ENCODE results near the gene ITGA2B. TPM values are rescaled to one million over a fixed set of nuclear protein-coding genes. Genes with fewer than 3 reads are reported as not detected.

The ITGA2B gene
- total and polyA plus RNA-seq, 2 experiments from 2014 or later = not detected

- Histone ChIP-seq H4K20me1 (ENCODE audit: insufficient read depth) (no peaks in the 10 kb centered on the region), H2AFZ (no peak overlapping the region), H3K9ac (no peak overlapping the region), H3K4me2 (ENCODE audit: unreplicated experiment) (no peak overlapping the region), H3K27me3 (replicated peaks; ENCODE audit: insufficient read depth) (no peaks in the 10 kb centered on the region), H3F3A (ENCODE audit: insufficient read depth) (0 out of 2 replicates have a peak, but pooled peaks cover 5% of the 10 kb centered on the region), H3K9me3 (ENCODE audit: low read depth) (no peaks in the 10 kb centered on the region), H3K4me3 (no peak overlapping the region), H3K9me2 (ENCODE audit: insufficient read depth) (no peaks in the 10 kb centered on the region), H3K36me3 (ENCODE audit: low read depth) (no peaks in the 10 kb centered on the region), H3K4me1 (ENCODE audit: insufficient read depth) (peaks cover 9% of the 10 kb centered on the region; the same call in 1 of the 2 replicates), H3K27ac (no peak overlapping the region), H3K79me2 (ENCODE audit: insufficient read depth) (no peaks in the 10 kb centered on the region)
- peak; percentile 22 for DNase-seq
- 11 to 14% methylated on average over 6 of the region's 6 CpGs for WGBS, 2 experiments (ENCODE audit: low coverage in 1 of 2, low lambda C conversion rate in 2 of 2, missing lambda C conversion rate in 2 of 2)
- TF ChIP-seq EZH2phosphoT487 (IDR thresholded peaks at IDR 0.05; ENCODE audit: insufficient read depth, low read depth) (no peak), EZH2 (IDR thresholded peaks at IDR 0.05; ENCODE audit: insufficient read depth, poor library complexity, severe bottlenecking) (no peak)
- in situ Hi-C loops (cut with MboI) = no loop called here
Measured at GRCh38 chr17:44360144-44360533, 29.3 kb downstream of the ITGA2B start.

GRCh38 chr17:44359458-44360143 is 29.8 kb downstream of the ITGA2B start:
- H3K79me2 ChIP-seq (ENCODE audit: insufficient read depth) = no peaks in the 10 kb centered on the region
- H3K9me3 ChIP-seq (ENCODE audit: low read depth) = no peaks in the 10 kb centered on the region
- H3K4me1 ChIP-seq (ENCODE audit: insufficient read depth) = peaks cover 9% of the 10 kb centered on the region; the same call in 1 of the 2 replicates
- WGBS, 2 experiments (ENCODE audit: low coverage in 1 of 2, low lambda C conversion rate in 2 of 2, missing lambda C conversion rate in 2 of 2) = 65 to 68% methylated on average over 13 to 14 of the region's 14 CpGs
- H3K4me3 ChIP-seq = no peak overlapping the region
- no peak overlapping the region for H3K27ac ChIP-seq
- no peak overlapping the region for H3K9ac ChIP-seq
- no peaks in the 10 kb centered on the region for H3K27me3 ChIP-seq (replicated peaks; ENCODE audit: insufficient read depth)
- H3K9me2 ChIP-seq (ENCODE audit: insufficient read depth) = no peaks in the 10 kb centered on the region
- no peak overlapping the region for H3K4me2 ChIP-seq (ENCODE audit: unreplicated experiment)
- 0 out of 2 replicates have a peak, but pooled peaks cover 5% of the 10 kb centered on the region for H3F3A ChIP-seq (ENCODE audit: insufficient read depth)
- H4K20me1 ChIP-seq (ENCODE audit: insufficient read depth) = no peaks in the 10 kb centered on the region
- no peak for TF ChIP-seq EZH2phosphoT487 (IDR thresholded peaks at IDR 0.05; ENCODE audit: insufficient read depth, low read depth)
- no peak for TF ChIP-seq EZH2 (IDR thresholded peaks at IDR 0.05; ENCODE audit: insufficient read depth, poor library complexity, severe bottlenecking)
- in situ Hi-C loops (cut with MboI) = no loop called here
- no peaks in the 10 kb centered on the region for H3K36me3 ChIP-seq (ENCODE audit: low read depth)
- DNase-seq = no peak
- H2AFZ ChIP-seq = no peak overlapping the region

GRCh38 chr17:44359006-44359405 is 30.4 kb downstream of the ITGA2B start:
- in situ Hi-C loops (cut with MboI) = no loop called here
- H3K4me3 ChIP-seq = no peak overlapping the region
- 52 to 55% methylated on average over 6 of the region's 6 CpGs for WGBS, 2 experiments (ENCODE audit: low coverage in 1 of 2, low lambda C conversion rate in 2 of 2, missing lambda C conversion rate in 2 of 2)
- no peak overlapping the region for H3K9ac ChIP-seq
- no peaks in the 10 kb centered on the region for H3K27me3 ChIP-seq (replicated peaks; ENCODE audit: insufficient read depth)
- no peak overlapping the region for H3K27ac ChIP-seq
- no peaks in the 10 kb centered on the region for H4K20me1 ChIP-seq (ENCODE audit: insufficient read depth)
- H2AFZ ChIP-seq = no peak overlapping the region
- no peak for DNase-seq
- no peaks in the 10 kb centered on the region for H3K9me2 ChIP-seq (ENCODE audit: insufficient read depth)
- no peaks in the 10 kb centered on the region for H3K36me3 ChIP-seq (ENCODE audit: low read depth)
- peaks cover 9% of the 10 kb centered on the region; the same call in 1 of the 2 replicates for H3K4me1 ChIP-seq (ENCODE audit: insufficient read depth)
- H3K79me2 ChIP-seq (ENCODE audit: insufficient read depth) = no peaks in the 10 kb centered on the region
- 0 out of 2 replicates have a peak, but pooled peaks cover 5% of the 10 kb centered on the region for H3F3A ChIP-seq (ENCODE audit: insufficient read depth)
- TF ChIP-seq EZH2phosphoT487 (IDR thresholded peaks at IDR 0.05; ENCODE audit: insufficient read depth, low read depth) (no peak), EZH2 (IDR thresholded peaks at IDR 0.05; ENCODE audit: insufficient read depth, poor library complexity, severe bottlenecking) (no peak)
- no peaks in the 10 kb centered on the region for H3K9me3 ChIP-seq (ENCODE audit: low read depth)
- H3K4me2 ChIP-seq (ENCODE audit: unreplicated experiment) = no peak overlapping the region

GRCh38 chr17:44358066-44358465 is 31.4 kb downstream of the ITGA2B start:
- Histone ChIP-seq H3K4me3 (no peak overlapping the region), H4K20me1 (ENCODE audit: insufficient read depth) (no peaks in the 10 kb centered on the region), H3K9me3 (ENCODE audit: low read depth) (no peaks in the 10 kb centered on the region), H3K27me3 (replicated peaks; ENCODE audit: insufficient read depth) (no peaks in the 10 kb centered on the region), H3K9ac (no peak overlapping the region), H3F3A (ENCODE audit: insufficient read depth) (0 out of 2 replicates have a peak, but pooled peaks cover 5% of the 10 kb centered on the region), H2AFZ (no peak overlapping the region), H3K4me2 (ENCODE audit: unreplicated experiment) (no peak overlapping the region), H3K79me2 (ENCODE audit: insufficient read depth) (no peaks in the 10 kb centered on the region), H3K36me3 (ENCODE audit: low read depth) (no peaks in the 10 kb centered on the region), H3K4me1 (ENCODE audit: insufficient read depth) (peaks cover 9% of the 10 kb centered on the region; the same call in 1 of the 2 replicates), H3K9me2 (ENCODE audit: insufficient read depth) (no peaks in the 10 kb centered on the region), H3K27ac (no peak overlapping the region)
- DNase-seq = no peak
- TF ChIP-seq EZH2 (IDR thresholded peaks at IDR 0.05; ENCODE audit: insufficient read depth, poor library complexity, severe bottlenecking) (no peak), EZH2phosphoT487 (IDR thresholded peaks at IDR 0.05; ENCODE audit: insufficient read depth, low read depth) (no peak)
- in situ Hi-C loops (cut with MboI) = no loop called here
- 86 to 89% methylated on average over 9 of the region's 9 CpGs for WGBS, 2 experiments (ENCODE audit: low coverage in 1 of 2, low lambda C conversion rate in 2 of 2, missing lambda C conversion rate in 2 of 2)

Data from GM23248 (cell line).